ENCODE data around the gene EPB41L3.

EPB41L3 gene

DNA sequence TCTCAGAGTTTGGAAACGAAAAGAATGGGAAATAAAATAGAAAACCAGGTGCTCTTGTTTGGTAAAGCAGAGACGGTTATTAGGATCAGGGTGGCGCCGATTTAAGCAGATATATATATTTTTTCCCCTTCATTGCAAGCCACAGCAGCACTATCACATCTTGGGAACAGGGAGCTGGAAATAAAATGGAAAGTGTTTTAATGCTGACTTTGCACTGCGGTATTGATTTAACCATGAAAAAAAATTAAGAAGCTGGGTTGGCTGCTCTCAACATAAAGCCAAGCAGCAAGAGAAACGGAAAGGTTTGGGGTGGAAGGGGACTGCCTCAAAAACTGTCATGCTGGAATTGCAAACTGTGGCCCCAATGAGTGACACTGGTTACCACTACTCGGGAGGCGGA is 145.5 kb downstream of the EPB41L3 start:
- DNase-seq = no peak

GRCh38 chr18:5397102-5397501 is 146.7 kb downstream of the EPB41L3 start:
- DNase-seq = no peak

DNA sequence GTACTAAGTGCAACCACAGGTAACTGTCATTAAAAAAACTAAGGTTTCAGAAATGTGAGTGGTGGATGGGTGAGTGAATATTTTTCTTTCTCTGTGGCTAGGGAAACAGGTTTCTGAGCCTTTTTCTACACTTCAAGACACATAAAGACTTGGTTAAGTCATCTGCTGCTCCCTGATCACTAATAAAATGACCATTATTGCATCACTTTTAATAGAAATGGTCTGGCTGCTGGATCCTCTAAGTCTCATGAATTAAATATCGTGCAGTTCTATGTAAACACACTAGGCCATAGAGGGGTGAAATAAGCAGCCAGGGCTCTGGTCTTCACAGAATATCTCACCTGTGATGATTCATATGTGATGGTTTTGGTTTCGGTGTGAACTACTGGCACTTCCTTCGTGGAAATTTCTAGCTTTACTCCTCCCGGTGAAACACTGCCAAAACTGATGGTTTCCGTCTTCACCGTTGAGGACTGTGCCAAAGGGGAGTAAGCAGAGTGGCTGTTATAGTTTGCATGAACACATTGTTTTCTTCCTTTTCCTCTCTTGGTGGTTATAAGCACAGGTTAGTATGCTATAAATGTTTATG is 147.8 kb downstream of the EPB41L3 start:
- DNase-seq = no peak

- no peak for DNase-seq
Observed at GRCh38 chr18:5393779-5394178, 150.0 kb downstream of the EPB41L3 start.

DNA sequence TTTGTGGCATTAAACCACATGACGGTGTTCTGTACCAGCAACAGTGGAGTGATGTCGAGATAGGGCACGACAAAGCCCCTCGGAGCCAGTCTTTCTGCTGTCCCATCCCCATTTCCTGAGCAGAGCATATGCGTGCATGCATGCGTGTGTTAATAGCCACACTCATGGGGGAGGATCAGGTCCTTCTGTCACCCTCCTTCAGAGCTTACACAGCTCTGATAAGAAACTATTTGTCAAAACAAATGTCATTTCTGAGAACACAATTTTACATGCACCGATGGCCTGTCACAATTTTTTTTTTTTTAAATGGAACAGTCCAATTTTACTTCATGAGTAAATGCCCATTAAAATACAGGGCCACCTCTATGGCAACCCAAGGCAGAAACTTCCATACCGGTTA is 152.4 kb downstream of the EPB41L3 start:
- DNase-seq = no peak

GRCh38 chr18:5389356-5389755 is 154.4 kb downstream of the EPB41L3 start:
- DNase-seq = no peak

GRCh38 chr18:5388896-5389295 is 154.9 kb downstream of the EPB41L3 start:
- no peak for DNase-seq

DNA sequence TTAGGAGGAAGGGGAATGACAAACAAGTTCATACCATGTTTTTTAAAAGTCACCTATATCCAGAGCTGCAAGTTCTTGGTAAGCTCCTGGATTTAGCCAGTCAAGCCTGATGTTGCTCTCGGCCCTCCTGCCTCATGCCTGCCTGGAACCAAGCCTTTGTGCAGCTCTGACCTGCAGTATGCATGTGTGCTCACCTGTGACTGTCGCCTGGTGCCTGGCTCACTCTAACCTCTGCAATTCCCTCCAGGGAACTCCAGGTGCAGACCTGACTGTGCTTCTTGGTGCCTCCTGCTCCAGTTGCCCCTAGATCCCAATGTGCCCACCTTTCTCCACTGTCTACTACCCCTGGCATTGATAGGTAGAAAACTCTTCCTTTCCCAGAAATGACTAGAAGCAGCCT is 163.2 kb downstream of the EPB41L3 start:
- DNase-seq = no peak

DNA sequence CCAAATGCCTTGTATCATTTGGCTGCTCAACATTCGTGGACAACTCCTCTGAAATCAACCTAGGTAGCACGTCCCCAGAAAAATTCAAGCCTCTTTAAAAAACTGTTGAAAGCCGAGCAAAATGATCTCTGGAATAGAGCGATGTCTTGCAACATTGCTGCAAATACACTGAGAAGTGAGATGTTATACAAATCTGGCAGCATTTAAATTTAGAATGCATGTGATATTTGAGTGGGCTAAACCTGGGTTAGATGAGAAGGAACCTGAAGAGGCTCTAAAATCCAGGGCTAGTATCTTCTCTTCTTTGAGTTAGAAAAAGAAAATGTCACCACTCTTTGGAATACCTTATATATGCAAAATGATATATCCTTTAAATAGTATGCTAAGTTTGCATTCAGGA is 166.8 kb downstream of the EPB41L3 start:
- no peak for DNase-seq

DNA sequence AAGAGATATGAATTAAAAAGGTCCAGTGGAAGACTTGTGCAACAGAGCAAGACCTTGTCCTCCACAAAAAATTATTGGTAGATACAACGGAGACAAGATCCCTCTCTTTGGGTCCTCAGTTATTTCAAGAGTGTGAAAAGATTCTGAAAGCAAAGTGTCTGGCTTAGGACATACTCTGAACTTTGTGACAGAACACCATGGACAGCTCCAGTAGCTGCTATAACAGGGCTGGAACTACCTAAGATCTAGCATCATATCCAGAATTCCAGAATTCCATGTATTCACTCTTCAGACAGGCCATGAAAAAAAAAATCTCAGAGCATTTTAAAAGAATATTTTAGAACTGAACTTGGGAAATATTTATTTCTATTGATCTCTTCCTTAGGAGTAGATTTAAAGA is 173.5 kb downstream of the EPB41L3 start:
- no peak for DNase-seq

DNA sequence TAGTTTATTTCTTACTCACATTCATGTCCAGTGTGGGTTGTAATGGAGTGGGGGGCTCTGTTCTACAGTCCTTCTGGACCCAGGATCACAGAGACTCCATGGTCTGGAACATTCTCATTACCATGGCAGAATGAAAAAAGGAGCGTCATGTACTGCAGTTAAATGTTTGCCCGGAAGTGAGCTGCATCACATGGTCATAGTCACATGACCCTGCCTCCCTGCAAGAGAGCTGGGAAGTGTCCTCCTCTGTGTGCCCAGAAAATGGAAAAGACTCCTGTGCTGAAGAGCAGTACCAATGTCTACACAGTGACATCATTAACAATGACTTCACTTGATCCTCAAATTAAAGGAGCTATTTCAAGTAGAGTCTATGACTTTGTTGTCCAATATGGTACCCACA is 174.3 kb downstream of the EPB41L3 start:
- DNase-seq = no peak

DNA sequence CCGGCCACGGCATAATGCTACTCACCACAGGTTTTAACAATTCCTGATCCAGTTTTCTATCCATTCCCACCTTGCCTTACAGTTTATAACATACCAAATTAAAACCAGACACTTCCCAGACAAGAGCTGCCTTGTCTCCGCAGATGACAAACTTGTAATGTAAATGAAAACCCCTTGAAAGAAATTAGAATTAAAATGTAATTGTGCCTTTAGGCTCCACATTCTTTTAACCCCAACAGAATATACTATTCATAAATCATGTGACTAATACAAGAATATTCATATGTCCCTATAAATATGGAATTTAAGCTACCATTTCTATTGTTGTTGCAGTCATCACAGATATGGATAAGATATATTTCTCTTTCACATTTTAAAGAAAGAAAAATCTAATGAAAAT is 178.4 kb downstream of the EPB41L3 start:
- no peak for DNase-seq

- DNase-seq = no peak
Observed at GRCh38 chr18:5350636-5351035, 193.2 kb downstream of the EPB41L3 start.
